Heart right ventricle (tissue), 16 donors: Measurements from ENCODE around the gene DRAM1. TPM values are rescaled to one million over a fixed set of nuclear protein-coding genes. Genes with fewer than 3 reads are reported as not detected.

Experiments
- ATAC-seq, 8 donors: fragments of 200-7000 bp; cut with Tn5 transposase; one replicate each; pipeline ENCODE4 v1.9.1; 2020; ENCODE audit warnings: mild to moderate bottlenecking in 8 of 8, moderate library complexity in 8 of 8, moderate number of reproducible peaks in 1 of 8
- DNase-seq, 2 donors: peaks; one replicate each; pipeline ENCODE4 v3.0.0-alpha.2; 2020
- H3K27ac ChIP-seq, 10 donors: fragments of 200-600 bp; sonication (generic) in 2 of 10; one replicate each; pipeline versions ENCODE4 v1.5.0 to v1.8.0; 2020 to 2022; ENCODE audit warnings: mild to moderate bottlenecking in 3 of 10
- H3K27me3 ChIP-seq, 7 donors: fragments of 200-600 bp; one replicate each; pipeline ENCODE4 v1.8.0; 2021 to 2022; ENCODE audit warnings: mild to moderate bottlenecking in 2 of 7
- H3K36me3 ChIP-seq, 9 donors: fragments of 200-600 bp; sonication (generic) in 1 of 9; one replicate each; pipeline versions ENCODE4 v1.5.0 to v1.8.0; 2020 to 2022; ENCODE audit warnings: mild to moderate bottlenecking in 2 of 9
- H3K4me1 ChIP-seq, 9 donors: fragments of 200-600 bp; sonication (generic) in 1 of 9; one replicate each; pipeline versions ENCODE4 v1.5.0 to v1.8.0; 2020 to 2022; ENCODE audit warnings: mild to moderate bottlenecking in 4 of 9
- H3K4me3 ChIP-seq, 10 donors: fragments of 200-600 bp; sonication (generic) in 2 of 10; one replicate each; pipeline versions ENCODE4 v1.5.0 to v1.8.0; 2020 to 2022; ENCODE audit warnings: mild to moderate bottlenecking in 7 of 10, moderate library complexity in 2 of 10
- H3K9me3 ChIP-seq, 11 donors: fragments of 200-600 bp in 10 of 11; sonication (generic) in 2 of 11; one replicate each; pipeline versions ENCODE4 v1.5.0 to v1.8.0; 2013 to 2022; ENCODE audit warnings: mild to moderate bottlenecking in 2 of 11, control low read depth in 1 of 11, moderate library complexity in 1 of 11
- WGBS, 2 donors: extraction: QIAGEN DNeasy Blood & Tissue Kit; methylation state at CpG; one replicate each; pipeline ENCODE4 v1.1.7; 2013; ENCODE audit warnings: inconsistent platforms in 1 of 2; 5-methylcytosine and 5-hydroxymethylcytosine counted together
- intact Hi-C, 10 donors: fragments of 100-400 bp; cut with DNase I; formaldehyde crosslinking; loops; one replicate each; pipeline versions ENCODE4 v1.11.1 to v1.14.2; 2022
- polyA plus RNA-seq, 2 donors: library from polyadenylated mRNA; stranded (reverse); fragments of 200-250 nt; gene quantifications; one replicate each; pipeline ENCODE4 v1.2.3, GENCODE V29; 2013
- total RNA-seq, 10 donors: library from RNA; stranded (reverse); fragmentation: NEBNext Ultra II Directional in 3 of 10; extraction: Animal tissue kit (Norgen Biotek cat#: 25700) in 3 of 10; gene quantifications; one replicate each; pipeline versions ENCODE4 v1.2.1 to v1.2.4, GENCODE V29; 2021 to 2023
- TF ChIP-seq, protein P1 (sequence below), 9 donors: fragments of 200-600 bp; sonication (generic) in 2 of 9; IDR thresholded peaks; one replicate each; pipeline versions ENCODE4 v1.5.0 to v1.8.0; 2021 to 2022; ENCODE audit warnings: antibody characterized with exemption in 9 of 9, mild to moderate bottlenecking in 5 of 9, moderate library complexity in 1 of 9
- donor health status: Arrhythmogenic right ventricular cardiomyopathy.
- donor health status: ischemic (EF 13 %, LVEDD 7.1; RV severe dilation, severe dysfunction).
- donor health status: healthy with polysubstance abuse.
- donor health status: DM: no; HTN: yes; CAD: no.
- donor health status: DM: no; HTN: no; CAD: no.
- donor health status: ischemic (EF 25% LVEDD 6.9; RV normal size, moderate dysfunction).
- donor health status: ischemic (EF 25% LVEDD 5.7; RV mildly dilated, moderate dysfunction).
- donor health status: healthy.
- donor health status: DM: yes; HTN: yes; CAD: no.
- donor health status: Ischemic cardiomyopathy.
- donor health status: ischemic (EF 35%, LVEDD 5.7; RV mildly dilated, moderate dysfunction).
- donor health status: nonischemic (EF 11% LVEDD 7.7; RV severe dilation, severe dysfunction).
- donor health status: DM: yes; HTN: yes; CAD: no.
- donor health status: PGD.
- donor health status: ischemic (EF 29% LVEDD 5.4; RV normal size, mild dysfunction).
- donor health status: nonischemic (EF 23%, LVEDD 6.1; RV moderate dilation, normal function).

Gene DRAM1
- total and polyA plus RNA-seq, 12 donors, result 2.4 to 19.6 (median 3.7) TPM

- 94 to 96% methylated on average over 3 of the region's 3 CpGs for WGBS, 2 donors
- no peak for ATAC-seq
- intact Hi-C loops, result no loop called here
- no peaks in the 10 kb centered on the region for H3K27me3 ChIP-seq
- TF ChIP-seq, protein P1, sequence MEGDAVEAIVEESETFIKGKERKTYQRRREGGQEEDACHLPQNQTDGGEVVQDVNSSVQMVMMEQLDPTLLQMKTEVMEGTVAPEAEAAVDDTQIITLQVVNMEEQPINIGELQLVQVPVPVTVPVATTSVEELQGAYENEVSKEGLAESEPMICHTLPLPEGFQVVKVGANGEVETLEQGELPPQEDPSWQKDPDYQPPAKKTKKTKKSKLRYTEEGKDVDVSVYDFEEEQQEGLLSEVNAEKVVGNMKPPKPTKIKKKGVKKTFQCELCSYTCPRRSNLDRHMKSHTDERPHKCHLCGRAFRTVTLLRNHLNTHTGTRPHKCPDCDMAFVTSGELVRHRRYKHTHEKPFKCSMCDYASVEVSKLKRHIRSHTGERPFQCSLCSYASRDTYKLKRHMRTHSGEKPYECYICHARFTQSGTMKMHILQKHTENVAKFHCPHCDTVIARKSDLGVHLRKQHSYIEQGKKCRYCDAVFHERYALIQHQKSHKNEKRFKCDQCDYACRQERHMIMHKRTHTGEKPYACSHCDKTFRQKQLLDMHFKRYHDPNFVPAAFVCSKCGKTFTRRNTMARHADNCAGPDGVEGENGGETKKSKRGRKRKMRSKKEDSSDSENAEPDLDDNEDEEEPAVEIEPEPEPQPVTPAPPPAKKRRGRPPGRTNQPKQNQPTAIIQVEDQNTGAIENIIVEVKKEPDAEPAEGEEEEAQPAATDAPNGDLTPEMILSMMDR (IDR thresholded peaks at IDR 0.05), result no peak
- H3K36me3 ChIP-seq, result peaks cover 0 to 30% (median 0%) of the 10 kb centered on the region in 9 donors
- no peak overlapping the region for H3K4me3 ChIP-seq
- H3K27ac ChIP-seq, result no peak overlapping the region
- peaks cover 0 to 11% (median 4%) of the 10 kb centered on the region in 9 donors for H3K4me1 ChIP-seq
- DNase-seq, result no peak
- H3K9me3 ChIP-seq, result no peaks in the 10 kb centered on the region
Measured at GRCh38 chr12:101919447-101919846, 42.1 kb downstream of the DRAM1 start.

- peaks cover 0 to 22% (median 4%) of the 10 kb centered on the region in 9 donors for H3K4me1 ChIP-seq
- H3K4me3 ChIP-seq, result no peak overlapping the region
- DNase-seq (no peak), ATAC-seq (no peak)
- H3K36me3 ChIP-seq, result peaks cover 0 to 30% (median 0%) of the 10 kb centered on the region in 9 donors
- H3K27ac ChIP-seq, result no peak overlapping the region
- no peaks in the 10 kb centered on the region for H3K27me3 ChIP-seq
- intact Hi-C loops, result loop anchor here in 1 of 10 donors (10.0 kb wide), 1 partner anchor 844 kb away; no protein-coding TSS in a partner anchor
- no peaks in the 10 kb centered on the region for H3K9me3 ChIP-seq
- WGBS, 2 donors, result 86 to 90% methylated on average over 2 of the region's 2 CpGs
- TF ChIP-seq, protein P1 (IDR thresholded peaks at IDR 0.05), result no peak
Measured at GRCh38 chr12:101920906-101921305, 43.5 kb downstream of the DRAM1 start.

- TF ChIP-seq, protein P1 (IDR thresholded peaks at IDR 0.05), result no peak
- Histone ChIP-seq H3K36me3 (peaks cover 0 to 30% (median 0%) of the 10 kb centered on the region in 9 donors), H3K27me3 (no peaks in the 10 kb centered on the region), H3K4me3 (no peak overlapping the region), H3K27ac (peak overlapping the region in 2 of 10 donors; percentile 84 to 85), H3K9me3 (no peaks in the 10 kb centered on the region), H3K4me1 (peaks cover 0 to 34% (median 0%) of the 10 kb centered on the region in 9 donors)
- DNase-seq (no peak), ATAC-seq (no peak)
- intact Hi-C loops, result loop anchor here in 1 of 10 donors (10.0 kb wide), 1 partner anchor 842 kb away; no protein-coding TSS in a partner anchor
- 88 to 90% methylated on average over 8 of the region's 8 CpGs for WGBS, 2 donors
Measured at GRCh38 chr12:101923045-101923718, 45.8 kb downstream of the DRAM1 start.

DNA sequence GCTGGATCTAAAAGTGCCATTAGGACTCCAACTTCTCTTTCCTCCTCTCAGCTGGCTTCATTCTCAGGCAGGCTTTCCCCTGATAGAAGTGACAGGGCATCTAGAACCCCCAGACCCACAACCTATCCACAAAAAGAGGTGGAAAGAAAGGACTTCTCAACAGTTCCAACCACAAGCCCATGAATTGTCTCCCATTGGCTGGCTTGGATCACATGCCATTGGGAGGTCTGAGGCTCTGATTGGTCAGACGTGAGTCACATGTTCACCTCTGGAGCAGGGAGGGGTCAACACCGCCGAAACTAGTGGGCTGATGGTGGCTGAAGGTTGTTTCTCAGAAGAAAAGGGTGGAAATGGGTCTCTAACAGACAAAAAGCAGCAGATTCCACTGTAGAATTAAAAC lies 47.2 kb downstream of the DRAM1 start:
- Histone ChIP-seq H3K4me1 (peaks cover 0 to 35% (median 0%) of the 10 kb centered on the region in 9 donors), H3K27me3 (no peaks in the 10 kb centered on the region), H3K27ac (peak overlapping the region in 9 of 10 donors; percentile 58 to 85 (median 76)), H3K4me3 (no peak overlapping the region), H3K9me3 (no peaks in the 10 kb centered on the region), H3K36me3 (peaks cover 0 to 27% (median 0%) of the 10 kb centered on the region in 9 donors)
- intact Hi-C loops, result loop anchor here in 1 of 10 donors (10.0 kb wide), 1 partner anchor 840 kb away; no protein-coding TSS in a partner anchor
- ATAC-seq, result peak in 1 of 8 donors; percentile 15
- 95% methylated on average over 3 of the region's 3 CpGs for WGBS, 2 donors
- TF ChIP-seq, protein P1 (IDR thresholded peaks at IDR 0.05), result no peak
- DNase-seq, result no peak
